PFSK-1 (cell line): ENCODE data around the gene CCN5.

ENCODE experiments used
- FOXP2 ChIP-seq: optimal IDR thresholded peaks from 2 replicates; pipeline ENCODE3; 2011; ENCODE audit warnings: borderline replicate concordance, control low read depth, inconsistent platforms; ENCODE audit not compliant: insufficient read depth; ENCODE audit errors: extremely low read length, extremely low read depth
- POLR2AphosphoS5 ChIP-seq: IDR thresholded peaks from 2 replicates; pipeline ENCODE4 v1.6.1; 2012; ENCODE audit warnings: low read depth, mild to moderate bottlenecking, control low read depth, low read length, moderate library complexity
- REST ChIP-seq, 2 experiments: IDR thresholded peaks; 2 replicates each; pipeline versions ENCODE4 v1.6.1 to v1.8.0; 2011 to 2012; ENCODE audit warnings: low read depth in 2 of 2, low read length in 2 of 2, control low read depth in 1 of 2, inconsistent platforms in 1 of 2, mild to moderate bottlenecking in 1 of 2, moderate library complexity in 1 of 2; ENCODE audit not compliant: insufficient read depth in 1 of 2
- SIN3A ChIP-seq: IDR thresholded peaks from 2 replicates; pipeline ENCODE4 v1.6.1; 2012; ENCODE audit warnings: mild to moderate bottlenecking, low read length, moderate library complexity, borderline replicate concordance; ENCODE audit not compliant: insufficient read depth
- TAF1 ChIP-seq: IDR thresholded peaks from 2 replicates; pipeline ENCODE4 v1.6.1; 2012; ENCODE audit warnings: low read length, control low read depth, borderline replicate concordance; ENCODE audit not compliant: insufficient read depth

GRCh38 chr20:44705364-44706094, 9.6 kb upstream of the CCN5 start:
- TF ChIP-seq POLR2AphosphoS5: no peak
- TF ChIP-seq REST (IDR thresholded peaks at IDR 0.05; ENCODE audit: insufficient read depth in 1 of 2, low read depth in 2 of 2, low read length in 2 of 2): no peak
- TF ChIP-seq TAF1: no peak
- TF ChIP-seq SIN3A: no peak
- TF ChIP-seq FOXP2: no peak
